ENCODE data around the gene PGM1.

The PGM1 gene

GRCh38 chr1:63635681-63636080 is 42.5 kb downstream of the PGM1 start:
- DNase-seq = no peak

GRCh38 chr1:63636192-63637105 is 43.2 kb downstream of the PGM1 start:
- no peak for DNase-seq

- no peak for DNase-seq
Observed at GRCh38 chr1:63638471-63638870, 45.3 kb downstream of the PGM1 start.

DNA sequence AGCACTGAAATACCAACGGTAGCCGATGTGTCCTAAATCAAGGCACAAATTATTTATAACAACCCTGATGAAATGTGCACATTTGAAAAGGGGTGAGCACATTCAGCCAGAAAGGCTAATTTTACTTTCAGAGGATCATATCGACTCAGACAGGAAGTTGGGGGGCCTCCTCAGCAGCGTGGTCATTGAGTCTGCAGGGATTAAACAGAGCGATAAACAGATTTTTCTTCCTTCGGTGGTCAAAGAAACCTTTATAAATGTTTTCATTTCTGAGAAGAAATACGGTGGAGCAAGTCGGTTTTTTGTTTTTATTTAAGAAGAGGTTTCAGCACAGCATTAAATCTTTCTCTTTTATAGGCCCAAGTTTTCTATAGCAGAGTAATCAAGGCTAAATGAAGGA is 45.7 kb downstream of the PGM1 start:
- no peak for DNase-seq

- DNase-seq = no peak
Observed at GRCh38 chr1:63640633-63641567, 47.7 kb downstream of the PGM1 start.

DNA sequence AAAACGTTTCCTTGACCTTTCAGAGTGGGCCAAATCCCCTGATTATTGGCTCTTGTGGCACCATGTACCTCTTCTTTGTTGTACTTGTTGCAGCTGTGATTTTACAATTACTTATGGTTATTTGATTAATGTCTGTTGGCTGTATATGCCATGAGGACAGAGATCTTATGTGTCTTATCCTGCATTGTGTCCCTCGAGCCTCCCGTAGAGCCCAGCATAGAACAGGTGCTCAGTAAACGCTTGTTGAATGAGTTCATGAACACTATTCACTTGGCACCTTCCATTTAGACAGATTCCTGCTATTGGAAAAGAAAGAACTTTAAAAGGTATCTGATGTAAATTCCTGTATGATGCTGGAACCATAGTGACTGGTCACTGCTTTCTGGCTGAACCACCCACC is 48.4 kb downstream of the PGM1 start:
- DNase-seq = no peak

GRCh38 chr1:63642901-63643300 is 49.7 kb downstream of the PGM1 start:
- no peak for DNase-seq

DNA sequence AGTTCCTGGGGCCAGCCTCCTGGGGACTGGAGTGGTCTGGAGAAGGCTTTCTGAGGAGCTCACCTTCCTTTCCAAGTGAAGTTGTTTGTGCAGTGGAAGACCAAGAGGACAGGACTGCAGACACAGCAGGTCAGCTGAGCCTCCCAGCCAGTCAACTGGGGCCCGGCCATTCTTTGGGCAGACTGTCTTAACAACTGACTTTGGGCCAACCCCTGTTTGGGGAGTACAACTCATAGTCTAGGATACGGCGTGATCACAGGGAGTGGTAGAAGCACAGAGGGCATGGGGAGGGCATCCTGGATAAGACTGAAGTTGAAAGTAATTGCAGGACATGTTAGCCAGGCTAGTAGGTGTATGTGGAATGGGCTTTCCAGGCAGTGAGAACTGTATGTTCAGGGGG is 50.3 kb downstream of the PGM1 start:
- DNase-seq = no peak

DNA sequence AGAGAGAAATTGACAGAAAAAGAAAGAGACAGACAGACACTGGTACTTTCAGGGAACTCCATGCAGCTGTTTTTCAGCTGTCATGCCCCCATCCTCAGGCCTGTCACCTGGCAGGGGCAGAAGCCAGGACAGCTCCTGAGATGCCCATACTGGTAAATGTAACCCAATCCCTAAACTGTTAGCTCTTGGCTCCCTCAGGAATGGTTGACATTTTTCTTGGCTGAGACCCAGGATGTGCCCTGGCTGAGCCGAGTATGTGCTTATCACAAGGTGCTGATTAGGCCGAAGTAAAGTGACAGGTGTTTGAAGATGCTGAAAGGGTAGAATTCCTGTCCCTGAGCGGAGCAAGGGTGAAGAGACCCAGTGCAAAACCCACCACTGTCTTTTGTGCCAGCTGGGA is 50.7 kb downstream of the PGM1 start:
- no peak for DNase-seq

GRCh38 chr1:63645317-63645716 is 52.1 kb downstream of the PGM1 start:
- no peak for DNase-seq

- no peak for DNase-seq
Observed at GRCh38 chr1:63648689-63649088, 55.5 kb downstream of the PGM1 start.

GRCh38 chr1:63651161-63651701 is 58.0 kb downstream of the PGM1 start:
- DNase-seq = peak; percentile 6 to 15

GRCh38 chr1:63653976-63654375 is 60.8 kb downstream of the PGM1 start:
- DNase-seq = no peak

- DNase-seq = no peak
Observed at GRCh38 chr1:63659448-63659847, 66.2 kb downstream of the PGM1 start.

GRCh38 chr1:63662056-63662836 is 69.0 kb downstream of the PGM1 start:
- DNase-seq = no peak

GRCh38 chr1:63662841-63663240 is 69.6 kb downstream of the PGM1 start:
- DNase-seq = no peak

DNA sequence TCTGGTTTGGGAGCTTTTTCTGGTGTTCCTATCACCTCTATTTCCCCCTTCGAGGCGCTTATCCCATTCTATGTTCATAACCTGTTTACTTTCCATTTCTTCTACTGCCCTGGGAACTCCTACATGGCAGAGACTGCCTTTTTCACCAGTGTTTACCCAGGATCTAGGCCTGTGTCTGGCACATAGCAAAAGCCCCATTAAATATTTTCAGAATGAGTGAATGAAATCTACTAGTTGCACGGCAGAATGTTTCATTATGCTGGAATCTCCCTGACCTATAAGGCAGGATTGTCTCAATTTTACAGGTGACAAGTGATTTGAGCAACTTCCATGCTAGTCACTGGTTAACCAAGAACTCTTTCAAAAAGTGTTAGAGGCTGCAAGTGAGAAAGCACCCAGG is 70.1 kb downstream of the PGM1 start:
- no peak for DNase-seq

GRCh38 chr1:63663873-63664272 is 70.7 kb downstream of the PGM1 start:
- DNase-seq = no peak

GRCh38 chr1:63664742-63665141 is 71.5 kb downstream of the PGM1 start:
- no peak for DNase-seq

DNA sequence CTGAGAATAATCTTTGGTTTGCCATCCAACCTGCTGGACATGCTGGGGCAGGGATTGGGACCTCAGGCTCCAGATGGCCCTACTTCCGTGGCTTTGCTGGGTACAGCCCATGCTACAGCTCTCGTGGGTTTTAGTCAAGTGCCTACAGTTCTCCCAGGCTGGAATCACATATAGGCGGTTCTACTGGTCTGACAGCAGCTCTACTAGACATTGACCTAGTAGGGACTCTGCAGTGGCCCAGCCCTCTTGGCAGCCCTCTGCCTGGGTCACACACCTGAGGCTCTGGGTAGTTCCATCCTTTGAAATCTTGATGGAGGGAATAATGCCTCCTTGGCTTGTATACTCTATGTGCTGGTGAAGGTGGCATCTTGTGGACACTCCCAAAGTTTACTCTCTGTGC is 72.2 kb downstream of the PGM1 start:
- DNase-seq = no peak

- no peak for DNase-seq
Observed at GRCh38 chr1:63665824-63666223, 72.6 kb downstream of the PGM1 start.

- DNase-seq = no peak
Observed at GRCh38 chr1:63668298-63668697, 75.1 kb downstream of the PGM1 start.
